NCI-H774 (cell line): ENCODE results near the gene GAS6.
"Not testable (repeated sequence)": the region's sequence is repeated elsewhere in the genome, so short reads cannot be mapped to it uniquely, and the experiment has no call there.

Source experiments
- DNase-seq: peaks from one replicate; lab custom pipeline; 2025; lab: John Stamatoyannopoulos, UW

Gene GAS6

DNA sequence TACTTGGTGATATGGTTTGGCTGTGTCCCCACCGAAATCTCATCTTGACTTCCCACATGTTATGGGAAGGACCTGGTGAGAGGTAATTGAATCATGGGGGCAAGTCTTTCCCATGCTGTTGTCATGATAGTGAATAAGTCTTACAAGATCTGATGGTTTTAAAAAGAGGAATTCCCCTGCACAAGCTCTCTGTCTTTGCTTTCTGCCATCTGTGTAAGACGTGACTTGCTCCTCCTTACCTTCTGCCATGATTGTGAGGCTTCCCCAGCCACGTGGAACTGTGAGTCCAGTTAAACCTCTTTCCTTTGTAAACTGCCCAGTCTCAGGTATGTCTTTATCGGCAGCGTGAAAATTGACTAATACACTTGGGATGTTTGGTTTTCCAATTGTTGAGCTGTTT is 4.0 kb upstream of the GAS6 start:
- DNase-seq, result not testable (repeated sequence)

DNA sequence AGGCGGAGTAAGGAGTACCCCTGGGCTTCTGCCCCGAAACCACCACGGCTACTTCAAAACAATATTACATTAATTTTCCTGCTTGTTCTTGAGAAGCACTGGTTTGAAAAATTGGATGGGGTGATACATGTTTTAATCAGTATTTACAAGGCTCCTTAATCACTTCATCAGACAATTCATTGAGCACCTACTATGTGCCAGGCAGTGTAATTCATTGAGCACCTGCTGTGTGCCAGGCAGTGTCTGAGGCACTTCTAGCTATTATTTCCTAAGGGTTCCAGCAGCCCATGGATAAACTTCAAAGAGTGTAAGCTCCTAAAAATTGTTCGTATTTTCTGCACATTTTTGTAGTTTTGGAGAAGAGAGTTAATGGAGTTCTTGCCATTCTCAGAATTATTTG is 1.6 kb upstream of the GAS6 start:
- DNase-seq, result no peak

DNA sequence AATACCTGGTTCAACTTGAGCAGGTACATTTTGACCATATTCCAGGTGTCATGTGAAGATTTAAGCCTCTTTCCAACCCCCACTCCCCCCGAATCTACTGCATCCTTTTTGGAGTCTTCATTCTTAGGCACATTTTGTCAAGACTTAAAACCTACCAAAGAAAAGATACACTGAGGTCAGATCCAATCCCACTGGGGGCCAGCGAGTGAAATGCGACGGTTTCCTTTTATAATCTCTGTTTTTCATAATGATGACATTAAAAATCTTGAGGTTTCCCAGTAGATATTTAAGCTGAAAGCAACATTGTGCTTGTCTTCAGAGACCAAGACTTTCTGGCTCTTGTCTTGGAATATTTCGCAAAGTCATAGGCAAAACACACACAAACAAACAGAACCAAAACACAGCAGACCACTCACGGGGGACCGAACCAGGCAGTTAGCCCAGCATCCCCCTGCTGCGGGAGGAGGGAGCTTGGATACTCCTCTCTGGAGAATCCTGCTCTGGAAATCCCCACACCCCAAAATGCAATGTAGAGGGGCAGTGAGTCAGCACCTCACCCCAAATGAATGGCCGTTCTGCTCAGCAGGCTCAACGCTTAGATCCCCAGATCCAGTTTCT is 506 bp upstream of the GAS6 start:
- DNase-seq, result no peak

GRCh38 chr13:113862931-113863523 is 849 bp downstream of the GAS6 start:
- no peak for DNase-seq

DNA sequence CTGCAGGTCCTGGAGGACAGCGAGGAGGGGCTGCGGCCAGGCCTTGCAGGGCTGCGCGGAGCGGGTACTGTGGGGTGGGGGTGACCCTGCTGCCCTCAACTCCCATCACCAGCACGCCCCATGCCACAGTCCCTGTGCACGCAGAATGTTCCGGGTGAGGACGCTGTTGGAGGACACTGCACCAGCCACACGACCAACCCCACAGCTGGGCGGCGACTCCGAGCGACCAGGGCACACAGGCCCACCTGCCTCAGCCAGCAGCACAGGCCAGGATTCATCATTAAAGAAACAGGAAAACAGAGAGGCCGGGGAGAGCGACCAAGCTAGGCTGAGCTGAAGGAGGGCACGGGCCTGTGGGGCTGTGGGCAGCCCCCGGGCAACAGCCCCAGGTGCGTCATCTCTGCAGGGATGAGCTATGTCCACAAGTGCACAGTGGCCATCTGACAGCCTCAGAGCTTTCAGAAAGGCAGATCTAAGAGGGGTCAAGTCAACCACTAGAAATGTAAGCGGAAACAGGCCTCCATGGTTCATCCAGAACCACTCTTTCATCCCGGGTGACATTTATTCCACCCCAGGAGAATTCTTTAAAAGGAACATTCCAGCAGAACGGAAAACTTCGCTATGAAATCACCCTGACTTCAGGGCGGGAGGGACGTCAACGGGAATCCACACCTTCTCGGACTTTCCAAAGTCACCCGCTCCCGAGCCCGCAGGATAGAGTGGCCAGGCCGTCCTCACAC is 1.5 kb downstream of the GAS6 start:
- no peak for DNase-seq

- no peak for DNase-seq
These were observed 2.3 kb downstream of the GAS6 start for GRCh38 chr13:113861433-113862030.

DNA sequence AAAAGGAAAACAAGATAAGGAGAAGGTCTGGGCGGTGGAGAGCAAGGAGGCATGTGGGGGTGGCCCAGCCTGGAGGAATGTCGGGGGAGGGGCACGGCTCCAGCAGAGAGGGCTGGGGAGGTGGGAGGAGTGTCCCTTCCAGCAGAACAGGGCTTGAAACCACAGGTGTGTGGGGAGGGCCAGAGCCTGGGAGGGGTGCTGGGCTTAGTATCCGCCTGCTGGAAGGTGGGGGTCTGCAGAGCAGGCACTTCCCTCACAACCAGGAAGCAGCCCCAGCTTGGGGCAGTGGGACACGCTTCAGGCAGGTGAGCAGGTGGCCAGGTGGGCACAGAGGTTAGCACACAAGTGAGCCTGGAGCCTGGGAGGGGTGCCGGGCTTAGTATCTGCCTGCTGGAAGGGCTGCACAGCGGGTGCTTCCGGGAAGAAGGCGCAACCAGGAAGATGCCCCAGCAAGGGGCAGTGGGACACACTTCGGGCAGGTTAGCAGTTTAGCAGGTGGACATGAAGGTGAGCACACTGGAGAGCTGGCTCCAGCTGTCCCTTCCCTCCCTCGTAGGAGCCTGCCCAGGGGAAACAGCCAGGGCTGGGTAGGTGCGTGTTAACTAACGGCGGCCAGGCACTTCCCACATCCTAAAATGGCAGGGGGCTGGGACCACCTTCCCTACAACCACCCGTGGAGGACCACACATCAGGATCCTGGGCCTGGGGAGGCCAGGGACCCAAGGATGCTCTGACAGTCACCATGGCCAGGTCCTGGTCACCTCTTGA is 3.0 kb downstream of the GAS6 start:
- no peak for DNase-seq

DNA sequence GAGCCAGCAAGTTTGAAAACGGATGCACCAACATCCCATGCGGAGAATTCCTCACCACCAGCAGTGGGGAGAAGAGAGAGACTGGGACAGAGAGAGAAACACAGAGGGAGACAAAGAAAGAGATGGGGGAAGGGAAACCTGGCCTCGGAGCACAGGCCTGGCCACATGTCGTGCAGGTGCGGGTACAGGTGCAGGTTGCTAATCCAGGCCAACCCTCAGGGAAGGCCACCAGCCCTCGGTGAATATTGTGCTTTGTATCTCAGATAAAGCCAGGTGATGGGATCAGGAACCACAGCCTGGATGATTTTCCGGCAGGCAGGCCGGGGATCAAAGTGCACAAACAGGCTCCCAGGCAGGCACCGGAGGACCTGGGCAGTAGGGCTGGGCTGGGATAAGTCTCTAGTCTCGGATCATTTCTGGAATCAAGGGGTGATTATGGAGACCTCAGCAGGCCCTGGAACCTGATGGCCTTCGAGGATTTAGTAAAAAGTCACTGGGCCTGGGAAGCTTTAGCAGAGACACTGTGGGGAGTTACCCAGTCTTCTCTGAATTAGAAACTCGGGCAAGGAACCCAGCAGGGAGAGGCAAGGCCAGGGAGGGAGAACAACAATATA is 3.7 kb downstream of the GAS6 start:
- no peak for DNase-seq

- no peak for DNase-seq
These were observed 4.4 kb downstream of the GAS6 start for GRCh38 chr13:113859311-113860050.

GRCh38 chr13:113857531-113858195 is 6.2 kb downstream of the GAS6 start:
- DNase-seq, result no peak

- no peak for DNase-seq
These were observed 7.2 kb downstream of the GAS6 start for GRCh38 chr13:113856716-113857065.

DNA sequence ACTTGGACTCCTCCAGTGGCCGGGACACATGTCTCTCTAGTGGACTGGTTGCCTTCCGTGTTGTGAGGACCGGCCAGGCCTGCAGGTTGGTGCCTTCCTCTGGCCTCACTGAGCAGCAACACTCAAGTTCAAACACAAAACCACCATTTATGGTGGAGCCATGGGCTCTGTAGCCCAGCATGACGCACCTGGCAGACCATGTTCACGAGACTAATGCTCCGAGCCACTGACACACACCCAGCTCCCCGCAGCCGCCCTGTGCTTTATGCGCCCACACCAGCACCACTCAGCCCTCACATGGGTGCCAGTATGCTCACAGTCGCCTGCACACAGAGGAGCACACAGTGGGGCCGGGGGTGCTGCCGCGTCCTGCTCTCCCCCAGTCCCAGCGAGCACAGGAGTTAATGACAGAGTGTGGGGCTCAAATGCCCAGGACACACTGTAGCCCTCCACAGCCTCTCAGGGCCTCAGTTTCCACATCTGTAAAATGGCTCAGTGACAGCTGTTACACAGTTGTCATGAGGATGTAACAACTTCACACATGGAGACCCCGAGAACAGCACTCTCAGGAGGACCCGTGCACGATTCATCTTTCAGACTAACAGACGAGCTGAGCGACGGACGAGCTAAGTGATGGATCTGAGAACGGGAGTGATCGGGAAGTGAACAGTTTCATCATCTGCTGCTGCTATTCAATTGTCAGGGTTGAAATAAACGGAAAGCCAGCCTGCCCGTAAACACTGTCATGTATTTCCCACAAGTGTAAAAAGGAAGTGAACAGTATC is 7.8 kb downstream of the GAS6 start:
- no peak for DNase-seq

GRCh38 chr13:113855012-113855921 is 8.6 kb downstream of the GAS6 start:
- no peak for DNase-seq

- no peak for DNase-seq
These were observed 9.5 kb downstream of the GAS6 start for GRCh38 chr13:113854238-113855011.

- DNase-seq, result no peak
These were observed 10.2 kb downstream of the GAS6 start for GRCh38 chr13:113853518-113854237.

GRCh38 chr13:113852536-113853517 is 11.0 kb downstream of the GAS6 start:
- DNase-seq, result no peak
